Chondrocyte (in vitro differentiated cells): ENCODE measurements around the gene HOMER2. TPM values are rescaled to one million over a fixed set of nuclear protein-coding genes. Genes with fewer than 3 reads are reported as not detected.
"Not testable (repeated sequence)": the region's sequence is repeated elsewhere in the genome, so short reads cannot be mapped to it uniquely, and the experiment has no call there.

Experiments used
- DNase-seq: peaks from one replicate; pipeline ENCODE4 v3.0.0; 2021; ENCODE audit warnings: mixed read lengths, low spot score
- H3K27ac Mint-ChIP-seq: one replicate; pipeline ENCODE4 v1.8.0; 2021; ENCODE audit warnings: mild to moderate bottlenecking, moderate library complexity, mixed read lengths; ENCODE audit not compliant: unreplicated experiment
- H3K27me3 Mint-ChIP-seq: 2 replicates; pipeline ENCODE4 v1.8.0; 2021; ENCODE audit warnings: low read depth, mixed read lengths
- H3K36me3 Mint-ChIP-seq: 2 replicates; pipeline ENCODE4 v1.8.0; 2021; ENCODE audit warnings: low read depth, mixed read lengths
- H3K4me1 Mint-ChIP-seq: 2 replicates; pipeline ENCODE4 v1.8.0; 2021; ENCODE audit warnings: low read depth, mild to moderate bottlenecking, mixed read lengths
- H3K4me3 Mint-ChIP-seq: one replicate; pipeline ENCODE4 v1.8.0; 2021; ENCODE audit warnings: mild to moderate bottlenecking, moderate library complexity, mixed read lengths; ENCODE audit not compliant: unreplicated experiment
- H3K9me3 Mint-ChIP-seq: 2 replicates; pipeline ENCODE4 v1.8.0; 2021; ENCODE audit warnings: low read depth, mixed read lengths
- long read RNA-seq: library from polyadenylated mRNA; stranded (forward); transcript quantifications from one replicate; pipeline ENCODE4 v2.0.0, GENCODE V29; 2021
- total RNA-seq: library from RNA; stranded (reverse); gene quantifications from 3 replicates; pipeline ENCODE4 v1.2.1, GENCODE V29; 2021
- TF ChIP-seq, protein P1 (sequence below): fragments of 200-600 bp; sonication (generic); IDR thresholded peaks from 2 replicates; pipeline ENCODE4 v1.5.0; 2021; ENCODE audit warnings: antibody characterized with exemption, mild to moderate bottlenecking, moderate library complexity

HOMER2 gene
- 5.9 to 6.9 TPM (median 6.1 TPM) in 3 replicates for total RNA-seq
- long read RNA-seq, transcript HOMER2-201 (9 exons, 1,990 nt), result minor isoform, 5 of 14 reads
- long read RNA-seq, transcript HOMER2-202 (9 exons, 1,950 nt), result major isoform, 7 of 14 reads
- long read RNA-seq, partial matches to known transcripts, result 0 of 14 reads
- long read RNA-seq, other reads (novel, unspliced or antisense), result 2 of 14 reads

DNA sequence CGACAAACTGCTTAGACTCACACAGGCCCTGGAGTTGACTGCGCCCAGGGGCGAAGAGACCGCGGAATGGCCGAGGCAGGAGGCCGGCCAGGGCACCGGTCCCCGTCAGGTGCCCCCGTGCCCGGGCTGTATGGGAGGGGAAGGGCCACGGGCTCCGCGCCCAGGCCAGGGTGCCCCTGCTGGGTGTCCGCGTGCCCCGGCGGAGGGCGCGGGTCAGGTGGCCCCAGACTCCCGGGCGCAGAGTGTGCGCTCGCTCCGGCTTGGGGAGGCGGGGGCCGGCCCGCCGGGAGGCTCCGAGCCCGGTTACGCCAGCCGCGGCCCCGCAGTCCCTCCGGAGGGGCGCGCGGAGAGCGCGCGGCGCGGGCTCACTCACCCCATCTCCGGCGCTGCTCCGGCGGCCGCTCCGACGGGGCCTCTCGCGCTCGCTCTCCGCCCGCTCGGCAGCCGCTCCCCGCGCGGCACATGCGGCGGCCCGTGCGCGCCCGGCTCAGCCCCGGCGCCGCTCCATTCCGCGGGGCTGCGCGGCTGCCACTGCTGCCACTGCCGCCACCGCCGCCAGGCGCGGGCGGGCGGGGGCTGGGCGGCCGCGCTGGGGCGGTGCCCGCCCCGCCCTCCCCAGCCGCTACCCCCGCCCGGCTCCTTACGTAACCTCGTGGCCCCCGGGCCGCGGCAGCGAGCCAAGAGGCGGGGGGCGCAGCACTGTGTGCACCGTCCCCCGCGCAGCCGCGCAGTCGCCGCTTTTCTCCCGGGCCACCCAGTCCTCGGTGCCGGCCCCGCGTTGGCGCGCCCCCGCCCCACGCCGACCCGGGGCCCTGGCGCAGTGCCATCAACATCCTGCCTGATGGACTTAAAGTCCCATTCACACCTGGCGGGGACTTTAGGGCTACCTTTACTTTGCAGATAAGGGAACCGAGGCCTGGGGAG is at the start of gene HOMER2:
HOMER2 (minus strand) TSS at position 563 of the 924 bp plus-strand sequence; CDS start at position 378, 185 bp downstream.
- H3K9me3 Mint-ChIP-seq, result no peaks in the 10 kb centered on the region
- no peaks in the 10 kb centered on the region for H3K27me3 Mint-ChIP-seq
- no peaks in the 10 kb centered on the region for H3K36me3 Mint-ChIP-seq
- peaks cover 5% of the 10 kb centered on the region for H3K4me1 Mint-ChIP-seq
- peak within 1 kb of the TSS; percentile 67 for H3K4me3 Mint-ChIP-seq
- no peak for DNase-seq
- TF ChIP-seq, protein P1, sequence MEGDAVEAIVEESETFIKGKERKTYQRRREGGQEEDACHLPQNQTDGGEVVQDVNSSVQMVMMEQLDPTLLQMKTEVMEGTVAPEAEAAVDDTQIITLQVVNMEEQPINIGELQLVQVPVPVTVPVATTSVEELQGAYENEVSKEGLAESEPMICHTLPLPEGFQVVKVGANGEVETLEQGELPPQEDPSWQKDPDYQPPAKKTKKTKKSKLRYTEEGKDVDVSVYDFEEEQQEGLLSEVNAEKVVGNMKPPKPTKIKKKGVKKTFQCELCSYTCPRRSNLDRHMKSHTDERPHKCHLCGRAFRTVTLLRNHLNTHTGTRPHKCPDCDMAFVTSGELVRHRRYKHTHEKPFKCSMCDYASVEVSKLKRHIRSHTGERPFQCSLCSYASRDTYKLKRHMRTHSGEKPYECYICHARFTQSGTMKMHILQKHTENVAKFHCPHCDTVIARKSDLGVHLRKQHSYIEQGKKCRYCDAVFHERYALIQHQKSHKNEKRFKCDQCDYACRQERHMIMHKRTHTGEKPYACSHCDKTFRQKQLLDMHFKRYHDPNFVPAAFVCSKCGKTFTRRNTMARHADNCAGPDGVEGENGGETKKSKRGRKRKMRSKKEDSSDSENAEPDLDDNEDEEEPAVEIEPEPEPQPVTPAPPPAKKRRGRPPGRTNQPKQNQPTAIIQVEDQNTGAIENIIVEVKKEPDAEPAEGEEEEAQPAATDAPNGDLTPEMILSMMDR, result no peak
- H3K27ac Mint-ChIP-seq, result no peak within 1 kb of the TSS

DNA sequence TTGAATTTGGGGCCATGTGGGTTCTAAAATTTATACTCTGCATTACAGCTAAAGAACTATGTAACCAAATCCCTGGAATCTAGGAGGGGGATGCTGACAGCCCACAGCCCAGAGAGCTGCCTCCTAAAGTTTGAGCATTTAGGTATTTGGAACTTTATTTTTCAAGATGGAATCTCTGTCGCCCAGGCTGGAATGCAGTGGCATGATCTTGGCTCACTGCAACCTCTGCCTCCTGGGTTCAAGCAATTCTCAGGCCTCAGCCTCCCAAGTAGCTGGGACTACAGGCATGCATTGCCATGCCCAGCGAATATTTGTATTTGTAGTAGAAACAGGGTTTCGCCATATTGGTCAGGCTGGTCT is 48.1 kb upstream of the HOMER2 start:
- H3K9me3 Mint-ChIP-seq, H3K36me3 Mint-ChIP-seq, H3K4me3 Mint-ChIP-seq, H3K27ac Mint-ChIP-seq, DNase-seq, H3K4me1 Mint-ChIP-seq, H3K27me3 Mint-ChIP-seq: not testable (repeated sequence)
- TF ChIP-seq, protein P1, result peak; percentile 39

DNA sequence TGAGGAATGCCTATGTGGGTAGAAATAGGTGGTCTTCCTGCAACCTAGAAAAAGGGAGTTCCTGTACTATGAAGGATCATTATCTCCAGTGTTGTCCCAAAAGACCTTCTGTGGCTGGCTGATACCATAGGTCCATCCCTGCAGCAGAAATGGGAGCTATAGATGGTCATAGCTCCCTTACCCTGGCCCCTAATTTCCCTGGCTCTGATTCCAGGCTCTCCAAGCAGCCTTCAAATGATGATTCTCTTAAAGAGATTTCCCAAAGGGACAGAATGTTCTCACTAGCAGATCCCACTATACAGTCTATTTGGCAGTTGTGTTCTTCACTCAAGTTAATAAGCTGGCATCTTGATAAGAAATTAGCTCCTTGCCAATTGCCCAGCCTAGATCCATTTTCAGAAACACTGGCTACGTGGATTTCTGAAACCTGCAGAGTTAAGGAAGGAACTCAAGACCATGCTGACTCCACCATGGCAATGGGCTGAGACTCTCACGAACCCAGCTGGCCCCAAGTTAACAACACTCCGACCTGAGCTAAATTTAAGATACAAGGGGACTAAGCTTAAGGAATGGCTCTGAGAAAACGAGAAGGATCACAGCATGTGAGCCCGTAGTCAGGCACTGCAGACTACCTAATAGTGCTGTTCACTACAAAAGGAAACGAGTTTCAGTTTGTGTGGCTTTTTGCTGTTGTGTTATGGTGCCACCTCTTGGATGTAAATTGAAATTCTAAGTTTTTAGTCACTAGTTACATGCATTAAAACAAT is 47.6 kb upstream of the HOMER2 start:
- peak overlapping the region; percentile 55 for H3K4me3 Mint-ChIP-seq
- H3K36me3 Mint-ChIP-seq, result no peaks in the 10 kb centered on the region
- TF ChIP-seq, protein P1, result peak; percentile 88
- DNase-seq, result no peak
- no peak overlapping the region for H3K27ac Mint-ChIP-seq
- H3K27me3 Mint-ChIP-seq, result no peaks in the 10 kb centered on the region
- peaks cover 8% of the 10 kb centered on the region for H3K4me1 Mint-ChIP-seq
- no peaks in the 10 kb centered on the region for H3K9me3 Mint-ChIP-seq

GRCh38 chr15:82999426-82999825 is 46.9 kb upstream of the HOMER2 start:
- TF ChIP-seq, protein P1, result no peak
- Mint-ChIP-seq H3K9me3 (no peaks in the 10 kb centered on the region), H3K27me3 (no peaks in the 10 kb centered on the region)

DNA sequence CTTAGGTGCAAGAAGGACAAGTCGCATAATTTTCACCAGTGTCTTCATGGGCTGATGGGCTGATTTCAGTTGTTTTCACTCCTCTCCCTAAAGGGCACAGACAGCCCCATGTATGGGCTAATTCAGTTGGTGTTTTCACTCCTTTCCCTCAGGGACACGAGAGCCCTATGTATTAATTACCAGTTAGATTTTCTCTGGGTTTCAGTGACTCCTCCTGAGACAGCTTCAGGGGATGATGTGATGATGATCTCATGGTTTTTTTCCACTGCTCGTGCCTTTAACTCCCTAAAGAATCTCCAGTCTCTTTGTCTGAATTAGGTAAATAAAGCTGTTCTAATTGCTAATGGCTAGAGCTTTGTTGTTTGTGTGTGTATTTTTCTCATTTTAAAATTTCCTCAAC is 43.4 kb upstream of the HOMER2 start:
- Mint-ChIP-seq H3K27ac (no peak overlapping the region), H3K27me3 (no peaks in the 10 kb centered on the region), H3K4me3 (no peak overlapping the region), H3K9me3 (no peaks in the 10 kb centered on the region), H3K4me1 (peaks cover 8% of the 10 kb centered on the region), H3K36me3 (peaks cover 2% of the 10 kb centered on the region)
- DNase-seq, result no peak
- TF ChIP-seq, protein P1, result no peak

More at GRCh38 chr15:82999426-82999825, 46.9 kb upstream of the HOMER2 start:
- Mint-ChIP-seq H3K4me3 (no peak overlapping the region), H3K4me1 (peaks cover 8% of the 10 kb centered on the region), H3K27ac (no peak overlapping the region), H3K36me3 (no peaks in the 10 kb centered on the region)
- no peak for DNase-seq
